Endothelial cell of umbilical vein (primary cell): ENCODE data around the gene OR4D2.

ENCODE experiments used
- CTCF ChIP-seq, 2 donors: IDR thresholded peaks; 1 replicate in 1 of 2; 2 replicates in 1 of 2; pipeline ENCODE4 v1.5.1; 2011; ENCODE audit warnings: low read length in 2 of 2, mild to moderate bottlenecking in 2 of 2, moderate library complexity in 2 of 2, control low read depth in 1 of 2, inconsistent platforms in 1 of 2, low read depth in 1 of 2; ENCODE audit not compliant: insufficient read depth in 1 of 2; ENCODE audit errors: extremely low read depth in 1 of 2
- EZH2 ChIP-seq: IDR thresholded peaks from 2 replicates; pipeline ENCODE4 v1.6.1; 2012; ENCODE audit warnings: borderline replicate concordance, low read depth, mild to moderate bottlenecking, moderate library complexity, low read length, inconsistent platforms; ENCODE audit not compliant: severe bottlenecking
- GATA2 ChIP-seq: IDR thresholded peaks from 2 replicates; pipeline ENCODE4 v1.7.0; 2011; ENCODE audit warnings: low read depth, mild to moderate bottlenecking, moderate library complexity, mixed read lengths, low read length; ENCODE audit not compliant: insufficient read length, insufficient read depth
- JUN ChIP-seq: IDR thresholded peaks from 2 replicates; pipeline ENCODE4 v1.6.1; 2011; ENCODE audit warnings: borderline replicate concordance, low read depth; ENCODE audit not compliant: insufficient read length, insufficient read depth
- MAX ChIP-seq: IDR thresholded peaks from 2 replicates; pipeline ENCODE4 v1.6.1; 2011; ENCODE audit not compliant: insufficient read depth, insufficient read length
- MYC ChIP-seq: IDR thresholded peaks from one replicate; pipeline ENCODE4 v1.6.1; 2011; ENCODE audit warnings: mild to moderate bottlenecking, low read depth, low read length
- POLR2A ChIP-seq: IDR thresholded peaks from 2 replicates; pipeline ENCODE4 v1.6.1; 2012; ENCODE audit warnings: low read depth, mild to moderate bottlenecking, control low read depth, low read length
- POLR2AphosphoS5 ChIP-seq: IDR thresholded peaks from 2 replicates; pipeline ENCODE4 v1.6.1; 2012; ENCODE audit warnings: low read depth, mild to moderate bottlenecking, control low read depth, low read length, moderate library complexity; ENCODE audit not compliant: insufficient read depth

DNA sequence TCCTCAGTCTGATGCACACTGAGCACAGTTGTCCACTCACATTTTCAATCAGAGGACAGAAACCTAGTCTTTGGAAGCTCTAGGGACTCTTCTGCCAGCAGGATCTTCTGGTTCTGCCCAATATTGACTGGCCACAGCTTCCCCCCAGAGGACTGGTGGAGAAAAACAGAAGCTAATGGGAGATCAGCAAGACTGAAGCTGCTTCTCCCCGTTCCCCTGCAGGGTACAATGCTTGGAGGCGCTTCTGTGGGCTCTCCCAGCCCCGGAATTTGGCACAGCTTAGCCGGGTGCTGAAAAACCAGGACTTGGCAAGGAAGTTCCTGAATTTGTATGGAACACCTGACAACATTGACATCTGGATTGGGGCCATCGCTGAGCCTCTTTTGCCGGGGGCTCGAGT lies 36.1 kb downstream of the OR4D2 start:
- no peak for TF ChIP-seq POLR2AphosphoS5
- no peak for TF ChIP-seq CTCF (IDR thresholded peaks at IDR 0.05; ENCODE audit: extremely low read depth in 1 of 2, insufficient read depth in 1 of 2, low read depth in 1 of 2, low read length in 2 of 2)
- TF ChIP-seq MYC = no peak
- no peak for TF ChIP-seq POLR2A
- no peak for TF ChIP-seq EZH2
- no peak for TF ChIP-seq GATA2
- no peak for TF ChIP-seq MAX
- TF ChIP-seq JUN = no peak
